ENCODE measurements around the gene CDK9.
A peak's percentile ranks its signal among the peaks of the same experiment; 100 is the strongest.

CDK9 gene

GRCh38 chr9:127762111-127762676 is 23.6 kb upstream of the CDK9 start:
- no peak for DNase-seq

GRCh38 chr9:127763918-127764384 is 21.9 kb upstream of the CDK9 start:
- DNase-seq, result no peak

GRCh38 chr9:127765418-127765817 is 20.4 kb upstream of the CDK9 start:
- no peak for DNase-seq

GRCh38 chr9:127767410-127767809 is 18.4 kb upstream of the CDK9 start:
- DNase-seq, result no peak

GRCh38 chr9:127767909-127768331 is 17.9 kb upstream of the CDK9 start:
- no peak for DNase-seq

- DNase-seq, result no peak
These were observed 17.1 kb upstream of the CDK9 start for GRCh38 chr9:127768698-127769097.

- DNase-seq, result no peak
These were observed 16.7 kb upstream of the CDK9 start for GRCh38 chr9:127769101-127769500.

GRCh38 chr9:127769929-127770582 is 15.8 kb upstream of the CDK9 start:
- DNase-seq, result no peak

- no peak for DNase-seq
These were observed 15.3 kb upstream of the CDK9 start for GRCh38 chr9:127770583-127770904.

GRCh38 chr9:127770905-127771569 is 14.8 kb upstream of the CDK9 start:
- DNase-seq, result peak; percentile 97

GRCh38 chr9:127771570-127772189 is 14.2 kb upstream of the CDK9 start:
- DNase-seq, result no peak

- DNase-seq, result no peak
These were observed 13.2 kb upstream of the CDK9 start for GRCh38 chr9:127772603-127773002.

GRCh38 chr9:127773272-127773671 is 12.6 kb upstream of the CDK9 start:
- no peak for DNase-seq

- no peak for DNase-seq
These were observed 11.9 kb upstream of the CDK9 start for GRCh38 chr9:127773981-127774380.

GRCh38 chr9:127776195-127776923 is 9.5 kb upstream of the CDK9 start:
- peak; percentile 71 for DNase-seq

- no peak for DNase-seq
These were observed 8.9 kb upstream of the CDK9 start for GRCh38 chr9:127776924-127777289.

- DNase-seq, result no peak
These were observed 8.4 kb upstream of the CDK9 start for GRCh38 chr9:127777368-127777980.

- DNase-seq, result peak; percentile 62
These were observed 7.3 kb upstream of the CDK9 start, which contains the start of gene SH2D3C for GRCh38 chr9:127778280-127779135. Gene SH2D3C (minus strand): TSS chr9:127778666. CDS start chr9:127778627, 39 bp downstream.

- DNase-seq, result peak; percentile 64
These were observed 6.5 kb upstream of the CDK9 start for GRCh38 chr9:127779136-127779981.

GRCh38 chr9:127780126-127780885 is 5.5 kb upstream of the CDK9 start:
- no peak for DNase-seq

All from activated CD4-positive, CD25-positive, alpha-beta regulatory T cell treated with anti-CD3 and anti-CD28 coated beads, Interleukin-2, amount 50 U/mL, for 72 hours (primary cell).